NB4 (cell line): ENCODE results near the gene PRSS21.
A peak's percentile ranks its signal among the peaks of the same experiment; 100 is the strongest.

ENCODE experiments used
- DNase-seq: peaks from one replicate; pipeline ENCODE4 v3.0.0; 2010; ENCODE audit warnings: low read depth
- H3K4me3 ChIP-seq: one replicate; pipeline ENCODE4 v1.5.1; 2011; ENCODE audit warnings: mild to moderate bottlenecking, low read depth, low read length, moderate library complexity
- MYC ChIP-seq: IDR thresholded peaks from 2 replicates; pipeline ENCODE4 v1.6.1; 2011; ENCODE audit warnings: low read depth, low read length
- POLR2A ChIP-seq: IDR thresholded peaks from 2 replicates; pipeline ENCODE4 v1.6.1; 2011; ENCODE audit warnings: mild to moderate bottlenecking; ENCODE audit not compliant: insufficient read length; ENCODE audit errors: extremely low read depth
- TF ChIP-seq, protein P1 (sequence below): IDR thresholded peaks from 2 replicates; pipeline ENCODE4 v1.6.1; 2011; ENCODE audit warnings: low read depth, low read length
- TF ChIP-seq, protein P2 (sequence below): IDR thresholded peaks from one replicate; pipeline ENCODE4 v1.5.1; 2012; ENCODE audit warnings: low read depth, low read length

PRSS21 gene

DNA sequence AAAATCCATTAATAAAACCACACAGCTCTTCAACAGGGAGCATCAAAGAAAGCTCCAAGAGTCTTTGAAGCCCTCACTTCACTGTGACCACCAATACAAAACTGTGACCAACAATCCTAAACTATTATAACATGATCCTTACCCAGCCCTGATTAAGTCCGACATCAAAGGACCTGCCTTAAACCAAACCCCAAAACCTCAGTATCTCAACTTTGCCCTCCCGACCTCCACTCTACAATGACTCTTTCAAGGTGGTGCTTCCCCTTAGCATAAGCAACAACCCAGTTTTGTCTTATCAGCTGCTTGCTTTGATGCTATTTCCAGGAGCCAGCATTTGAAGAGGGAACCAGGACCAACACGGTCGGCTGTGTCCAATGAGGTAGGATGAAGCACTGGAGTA lies 49.4 kb downstream of the PRSS21 start:
- TF ChIP-seq, protein P1, sequence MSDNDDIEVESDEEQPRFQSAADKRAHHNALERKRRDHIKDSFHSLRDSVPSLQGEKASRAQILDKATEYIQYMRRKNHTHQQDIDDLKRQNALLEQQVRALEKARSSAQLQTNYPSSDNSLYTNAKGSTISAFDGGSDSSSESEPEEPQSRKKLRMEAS: no peak
- TF ChIP-seq POLR2A (no peak), MYC (no peak)
- TF ChIP-seq, protein P2, sequence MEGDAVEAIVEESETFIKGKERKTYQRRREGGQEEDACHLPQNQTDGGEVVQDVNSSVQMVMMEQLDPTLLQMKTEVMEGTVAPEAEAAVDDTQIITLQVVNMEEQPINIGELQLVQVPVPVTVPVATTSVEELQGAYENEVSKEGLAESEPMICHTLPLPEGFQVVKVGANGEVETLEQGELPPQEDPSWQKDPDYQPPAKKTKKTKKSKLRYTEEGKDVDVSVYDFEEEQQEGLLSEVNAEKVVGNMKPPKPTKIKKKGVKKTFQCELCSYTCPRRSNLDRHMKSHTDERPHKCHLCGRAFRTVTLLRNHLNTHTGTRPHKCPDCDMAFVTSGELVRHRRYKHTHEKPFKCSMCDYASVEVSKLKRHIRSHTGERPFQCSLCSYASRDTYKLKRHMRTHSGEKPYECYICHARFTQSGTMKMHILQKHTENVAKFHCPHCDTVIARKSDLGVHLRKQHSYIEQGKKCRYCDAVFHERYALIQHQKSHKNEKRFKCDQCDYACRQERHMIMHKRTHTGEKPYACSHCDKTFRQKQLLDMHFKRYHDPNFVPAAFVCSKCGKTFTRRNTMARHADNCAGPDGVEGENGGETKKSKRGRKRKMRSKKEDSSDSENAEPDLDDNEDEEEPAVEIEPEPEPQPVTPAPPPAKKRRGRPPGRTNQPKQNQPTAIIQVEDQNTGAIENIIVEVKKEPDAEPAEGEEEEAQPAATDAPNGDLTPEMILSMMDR: no peak
- no peak for DNase-seq
- H3K4me3 ChIP-seq: no peak overlapping the region

DNA sequence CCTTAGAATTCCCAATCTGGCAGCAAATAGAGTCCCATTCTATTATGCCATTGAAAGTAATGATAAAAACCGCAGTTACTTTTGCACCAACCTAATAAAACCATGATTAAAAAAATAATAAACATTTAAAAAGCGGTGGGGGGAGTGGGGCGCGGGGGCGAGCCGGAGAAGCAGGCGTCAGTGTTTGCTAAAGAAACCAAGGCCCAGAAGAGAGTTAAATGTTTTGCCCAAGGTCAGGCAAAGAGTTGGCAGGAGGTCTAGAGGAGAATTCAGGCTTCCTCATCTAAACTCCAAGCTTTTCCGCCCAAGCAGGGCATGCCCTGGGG lies 50.6 kb downstream of the PRSS21 start:
- peak overlapping the region; percentile 60 for H3K4me3 ChIP-seq
- DNase-seq: no peak
- TF ChIP-seq, protein P2: no peak
- TF ChIP-seq, protein P1: no peak
- no peak for TF ChIP-seq POLR2A
- no peak for TF ChIP-seq MYC

DNA sequence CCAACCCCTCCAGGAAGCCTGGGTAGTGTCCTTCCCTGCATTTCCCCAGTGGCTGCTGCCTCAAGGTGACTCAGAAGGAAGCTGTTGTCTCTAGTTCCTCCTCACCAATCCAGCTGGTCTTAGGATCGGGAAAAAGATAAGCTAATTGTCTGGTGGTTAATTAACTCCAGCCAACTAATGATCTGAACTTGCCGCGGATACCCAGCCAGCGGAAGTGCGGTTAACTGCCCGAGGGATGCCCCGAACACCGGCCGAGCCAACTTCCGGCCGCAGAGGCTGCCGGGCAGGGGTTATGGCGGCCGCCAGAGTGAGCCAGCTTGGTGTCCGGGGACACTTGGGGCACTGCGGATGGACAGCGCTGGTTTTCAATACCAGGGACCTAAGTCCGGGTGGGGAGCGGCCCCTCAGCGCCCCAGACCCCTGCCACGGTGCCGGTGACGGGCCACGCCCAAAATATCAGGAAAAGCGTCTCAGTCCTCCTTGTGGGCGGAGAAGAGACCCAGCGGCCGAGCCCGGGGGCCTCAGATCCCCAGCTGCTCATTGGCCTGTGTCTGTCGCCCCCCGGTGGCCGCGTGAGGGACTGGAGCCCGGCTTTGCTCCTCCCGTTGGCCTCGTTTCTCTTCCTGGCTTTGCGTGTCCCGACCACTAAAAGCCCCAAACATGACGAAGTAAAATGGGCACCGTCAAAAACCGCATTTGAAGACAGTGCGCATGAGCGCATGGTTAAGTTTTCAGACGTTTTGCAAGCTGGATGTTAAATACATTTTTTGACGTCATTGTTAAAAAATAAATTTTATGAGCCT lies 51.2 kb downstream of the PRSS21 start:
- DNase-seq: peak; percentile 95
- peak overlapping the region; percentile 60 for H3K4me3 ChIP-seq
- TF ChIP-seq MYC: peak; percentile 28; the same call in 1 of the 2 replicates
- TF ChIP-seq, protein P2: peak; percentile 75
- peak; percentile 63 for TF ChIP-seq POLR2A
- TF ChIP-seq, protein P1: peak; percentile 28; the same call in 1 of the 2 replicates
